LNCaP clone FGC (cell line): ENCODE data around the gene FBN1.
A peak's percentile ranks its signal among the peaks of the same experiment; 100 is the strongest.

Experiments used
- DNase-seq: peaks from one replicate; pipeline ENCODE4 v3.0.0-alpha.2; 2011; ENCODE audit warnings: low read depth
- H3K4me3 ChIP-seq: 2 replicates; pipeline ENCODE4 v1.5.1; 2011; ENCODE audit warnings: mild to moderate bottlenecking, low read depth, low read length, control low read depth
- TF ChIP-seq, protein P1 (sequence below): IDR thresholded peaks from 2 replicates; pipeline ENCODE4 v1.5.1; 2012; ENCODE audit warnings: mild to moderate bottlenecking; ENCODE audit not compliant: control insufficient read depth, insufficient read depth; ENCODE audit errors: extremely low read depth

Gene FBN1

DNA sequence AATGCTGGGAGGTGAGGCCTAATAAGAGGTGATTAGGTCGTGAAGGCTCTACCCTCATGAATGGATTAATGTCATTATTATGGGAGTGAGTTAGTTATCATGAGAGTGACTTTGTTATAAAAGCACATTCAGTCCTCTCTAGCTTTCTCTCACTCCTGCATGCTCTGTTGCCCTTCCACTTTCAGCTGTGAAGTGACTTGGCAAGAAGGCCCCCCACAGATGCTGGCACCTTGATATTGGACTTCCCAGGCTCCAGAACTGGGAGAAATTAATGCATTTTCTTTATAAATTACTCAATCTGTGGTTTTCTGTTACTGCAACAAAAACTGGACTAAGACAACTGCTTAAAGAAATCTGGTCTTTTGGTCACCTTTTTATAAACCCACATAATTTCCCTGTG is 144.3 kb downstream of the FBN1 start:
- no peak for DNase-seq
- no peak overlapping the region for H3K4me3 ChIP-seq
- TF ChIP-seq, protein P1, sequence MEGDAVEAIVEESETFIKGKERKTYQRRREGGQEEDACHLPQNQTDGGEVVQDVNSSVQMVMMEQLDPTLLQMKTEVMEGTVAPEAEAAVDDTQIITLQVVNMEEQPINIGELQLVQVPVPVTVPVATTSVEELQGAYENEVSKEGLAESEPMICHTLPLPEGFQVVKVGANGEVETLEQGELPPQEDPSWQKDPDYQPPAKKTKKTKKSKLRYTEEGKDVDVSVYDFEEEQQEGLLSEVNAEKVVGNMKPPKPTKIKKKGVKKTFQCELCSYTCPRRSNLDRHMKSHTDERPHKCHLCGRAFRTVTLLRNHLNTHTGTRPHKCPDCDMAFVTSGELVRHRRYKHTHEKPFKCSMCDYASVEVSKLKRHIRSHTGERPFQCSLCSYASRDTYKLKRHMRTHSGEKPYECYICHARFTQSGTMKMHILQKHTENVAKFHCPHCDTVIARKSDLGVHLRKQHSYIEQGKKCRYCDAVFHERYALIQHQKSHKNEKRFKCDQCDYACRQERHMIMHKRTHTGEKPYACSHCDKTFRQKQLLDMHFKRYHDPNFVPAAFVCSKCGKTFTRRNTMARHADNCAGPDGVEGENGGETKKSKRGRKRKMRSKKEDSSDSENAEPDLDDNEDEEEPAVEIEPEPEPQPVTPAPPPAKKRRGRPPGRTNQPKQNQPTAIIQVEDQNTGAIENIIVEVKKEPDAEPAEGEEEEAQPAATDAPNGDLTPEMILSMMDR, result no peak

DNA sequence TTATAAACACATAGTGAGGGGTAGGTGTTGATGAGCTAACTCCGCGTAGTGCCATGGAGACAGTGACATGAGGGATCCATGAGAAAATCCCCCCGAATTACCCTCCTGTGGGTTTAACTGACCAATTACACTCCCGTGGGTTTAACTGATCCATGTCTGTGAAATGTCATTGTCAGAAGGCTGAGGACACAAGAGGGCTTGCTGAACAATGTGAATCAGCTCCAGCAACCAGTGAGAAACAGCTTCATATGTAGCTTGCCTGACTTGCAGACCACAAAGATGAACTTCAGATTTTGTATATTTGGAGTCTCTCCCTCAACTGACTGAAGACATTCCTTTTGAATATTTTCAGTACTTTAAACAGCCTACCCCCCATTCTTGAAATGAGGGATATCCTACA is 144.9 kb downstream of the FBN1 start:
- H3K4me3 ChIP-seq, result no peak overlapping the region
- DNase-seq, result no peak
- TF ChIP-seq, protein P1, result no peak

DNA sequence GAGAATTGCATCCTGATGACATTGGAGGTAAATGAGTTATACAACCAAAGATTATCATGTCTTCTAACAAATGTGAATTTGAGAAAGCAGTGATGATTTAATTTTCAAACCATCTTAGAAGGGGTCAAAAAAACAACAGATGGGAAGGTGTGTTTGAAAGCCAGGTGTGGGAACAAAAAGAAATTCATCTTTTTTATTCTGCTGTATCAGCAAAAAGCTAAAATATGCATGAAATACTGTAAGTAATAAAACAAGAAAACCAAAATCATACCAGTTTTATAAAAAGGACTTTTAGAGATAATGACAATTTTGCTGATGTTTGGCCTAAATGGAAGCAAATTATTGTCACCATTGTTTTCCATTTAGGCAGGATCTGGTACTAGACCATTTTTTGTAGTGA is 145.5 kb downstream of the FBN1 start:
- H3K4me3 ChIP-seq, result no peak overlapping the region
- no peak for DNase-seq
- TF ChIP-seq, protein P1, result no peak

DNA sequence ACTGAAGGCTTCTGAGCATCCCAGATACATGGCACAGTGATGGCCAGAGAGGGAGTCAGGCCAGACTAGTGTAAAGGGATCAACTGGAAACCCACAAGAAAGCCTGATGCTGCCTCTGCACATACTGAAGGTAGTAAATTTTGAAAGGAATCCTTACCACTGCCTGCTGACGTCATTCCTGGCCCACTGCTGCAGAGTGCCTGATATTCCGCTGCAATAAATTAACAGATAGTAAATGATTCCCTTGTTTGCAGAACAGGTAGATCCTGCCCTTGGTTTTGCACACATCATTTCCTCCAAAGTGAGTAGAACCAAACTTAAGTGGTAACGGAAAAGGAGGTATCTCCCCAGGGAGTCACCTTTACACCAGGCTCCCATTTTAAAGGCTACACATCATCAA is 146.7 kb downstream of the FBN1 start:
- no peak overlapping the region for H3K4me3 ChIP-seq
- TF ChIP-seq, protein P1, result no peak
- DNase-seq, result peak; percentile 55

DNA sequence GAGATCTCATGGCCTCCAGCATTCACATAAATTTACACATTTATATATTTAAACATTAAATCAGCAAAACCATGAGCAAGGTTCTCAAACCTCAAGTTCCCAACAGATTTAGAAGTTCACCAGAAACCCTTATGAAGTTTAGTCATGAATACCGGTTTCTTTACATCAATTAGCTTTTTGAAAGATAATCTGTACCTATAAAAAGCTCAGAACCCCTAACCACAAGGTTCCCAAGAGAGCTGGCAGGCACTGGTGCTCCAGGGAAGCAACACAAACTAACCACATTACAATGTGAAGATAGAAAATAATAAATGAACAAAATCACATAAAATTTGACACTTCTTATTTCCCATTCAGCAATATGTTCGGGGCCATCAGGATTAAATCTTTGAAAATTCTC is 150.9 kb downstream of the FBN1 start:
- H3K4me3 ChIP-seq, result no peak overlapping the region
- DNase-seq, result no peak
- TF ChIP-seq, protein P1, result no peak

DNA sequence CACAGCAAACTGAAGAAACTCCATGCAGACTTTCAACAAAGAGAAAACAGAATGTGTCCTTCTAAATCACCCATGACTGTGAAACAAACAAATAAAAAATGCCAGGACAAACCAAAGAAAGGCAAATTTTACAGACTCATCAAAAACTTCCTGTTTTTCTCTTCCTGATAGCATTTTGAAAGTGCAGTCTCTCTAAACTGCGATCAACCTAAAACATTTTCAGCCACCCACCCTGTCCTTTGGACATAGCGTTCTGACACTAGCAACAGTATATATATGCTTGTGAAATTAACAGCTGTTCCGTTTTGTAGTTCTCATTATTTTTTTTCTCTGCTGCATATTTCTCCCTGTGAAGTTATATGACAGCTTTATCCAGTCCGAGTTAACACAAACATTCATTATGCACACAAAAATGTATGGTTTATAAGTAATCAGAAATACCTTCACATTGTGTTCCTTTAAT is 151.7 kb downstream of the FBN1 start:
- H3K4me3 ChIP-seq, result no peak overlapping the region
- TF ChIP-seq, protein P1, result no peak
- DNase-seq, result no peak

DNA sequence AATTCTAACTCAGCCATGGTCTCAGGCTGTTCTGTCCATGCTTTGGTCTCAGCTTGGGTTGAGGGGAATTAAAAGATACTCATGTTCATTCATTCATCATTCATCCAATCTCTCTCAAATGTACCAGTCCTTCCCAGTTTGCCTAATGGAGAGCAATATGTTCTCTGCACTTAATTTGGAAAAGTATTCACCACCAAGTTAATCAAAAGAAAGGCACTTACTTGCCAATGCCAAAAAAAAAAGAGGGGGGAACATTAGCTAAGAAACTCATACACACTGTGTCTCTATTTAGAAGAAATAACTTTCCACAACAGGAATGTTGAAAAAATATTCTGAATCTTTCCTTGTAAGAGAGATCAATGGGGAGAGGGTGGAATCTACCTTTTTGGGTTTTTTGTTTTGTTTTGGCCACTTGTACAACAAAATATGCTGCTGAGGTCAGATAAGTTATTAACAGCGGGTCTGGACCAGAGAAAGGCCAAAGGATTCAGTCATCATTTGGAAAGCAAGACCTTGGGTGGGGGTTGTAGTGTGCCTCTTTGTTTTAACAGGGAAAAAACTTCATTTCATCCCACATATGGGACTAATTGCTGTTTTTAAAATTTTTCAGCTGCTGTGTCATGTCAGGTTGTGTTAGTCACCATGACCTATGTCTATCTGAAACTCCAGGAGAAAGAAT is 152.3 kb downstream of the FBN1 start:
- no peak overlapping the region for H3K4me3 ChIP-seq
- TF ChIP-seq, protein P1, result no peak
- DNase-seq, result no peak
